ENCODE measurements around the gene CAMTA1.

CAMTA1 gene

DNA sequence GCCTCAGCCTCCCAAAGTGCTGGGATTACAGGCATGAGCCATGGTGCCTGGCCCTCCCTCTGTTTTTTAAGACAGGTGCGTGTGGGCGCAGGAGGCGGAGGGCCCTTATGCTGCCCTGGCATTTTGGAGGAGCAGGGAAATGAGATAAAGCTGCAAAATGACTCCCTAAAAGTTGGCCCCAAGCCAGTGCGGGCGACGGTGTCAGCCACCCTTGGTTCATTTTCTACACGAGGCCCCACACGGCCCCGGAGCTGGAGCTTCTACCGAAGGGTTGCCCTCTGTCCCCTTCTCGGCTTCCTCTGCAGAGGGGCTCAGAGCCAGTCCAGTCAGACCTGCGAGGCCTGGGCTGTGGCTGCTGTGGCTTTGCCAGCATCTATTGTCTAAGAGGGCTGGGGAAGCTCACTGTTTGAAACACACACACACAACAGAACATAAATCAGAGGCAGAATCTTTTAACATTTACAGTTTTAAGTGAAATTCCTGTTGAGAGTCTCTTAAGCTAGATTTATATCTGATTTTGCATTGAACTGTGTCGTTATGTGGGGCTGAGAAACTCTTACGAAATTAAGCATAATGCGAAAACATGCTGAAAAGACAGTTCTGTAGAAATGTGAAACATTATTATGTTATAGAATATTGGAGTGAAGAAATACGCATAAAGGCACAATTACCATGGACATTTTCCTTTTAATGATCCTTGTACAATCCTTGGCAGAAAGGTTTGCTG lies 255.9 kb downstream of the CAMTA1 start:
- no peak for DNase-seq (ENCODE audit: low spot score)

DNA sequence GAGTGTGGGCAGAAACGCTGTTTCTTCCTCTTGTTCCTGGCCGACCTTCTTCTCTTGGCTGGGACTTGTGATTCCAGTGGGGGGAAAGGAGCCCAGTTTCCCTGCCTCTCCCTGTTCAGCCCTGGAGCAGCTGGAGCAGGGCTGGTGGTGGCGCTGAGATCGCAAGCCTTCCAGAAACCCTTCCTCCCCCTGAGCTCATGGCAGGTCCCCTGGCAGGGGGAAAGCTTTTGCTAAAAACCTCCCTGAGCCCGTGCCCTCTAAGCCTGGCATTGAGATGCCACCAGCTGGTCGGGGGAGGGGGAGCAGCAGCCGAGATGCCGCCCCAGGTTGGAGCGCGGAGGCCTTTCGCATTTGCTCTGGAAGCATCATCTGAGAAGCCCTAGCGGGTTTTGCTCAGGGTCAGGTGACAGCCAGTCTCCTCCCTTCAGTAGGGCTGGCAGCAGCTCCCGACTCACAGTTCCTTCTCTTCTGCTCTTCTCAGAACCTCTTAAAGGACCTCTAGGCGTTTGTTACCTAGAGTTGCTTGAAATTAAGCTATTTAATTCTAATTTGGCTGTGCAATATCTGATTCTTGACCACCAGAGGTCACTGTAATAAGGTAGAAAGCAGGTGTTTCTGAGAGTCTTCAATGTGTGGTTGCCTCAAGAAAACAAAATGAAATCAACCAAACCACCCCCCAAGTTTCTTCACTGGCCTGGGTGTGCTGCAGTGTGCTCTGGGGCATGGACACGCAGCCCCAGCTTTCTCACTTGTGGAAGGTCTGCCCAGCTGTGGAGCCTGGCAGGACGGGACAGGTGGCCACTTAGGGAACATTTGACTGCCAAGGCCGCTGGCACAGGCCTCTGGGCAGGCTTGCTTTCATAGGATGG lies 257.3 kb downstream of the CAMTA1 start:
- peak; percentile 20 for DNase-seq (ENCODE audit: low spot score)

DNA sequence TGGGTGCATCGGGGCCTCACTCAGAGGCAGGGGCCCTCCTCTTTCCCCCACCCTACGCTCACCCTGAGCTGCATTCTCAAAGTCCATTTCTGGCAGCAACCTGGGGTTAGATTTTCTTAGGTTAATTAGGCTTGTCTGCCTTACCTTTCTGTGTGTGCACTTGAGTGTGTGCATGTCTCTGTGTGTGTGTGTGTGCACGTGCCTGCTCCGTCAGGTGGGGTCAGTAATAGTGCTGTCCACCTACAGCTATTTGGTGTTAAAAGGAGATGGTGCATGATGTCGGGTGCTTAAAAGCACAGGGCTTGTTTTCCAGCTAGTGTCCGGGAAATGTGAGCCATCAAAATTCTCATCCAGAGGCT lies 257.9 kb downstream of the CAMTA1 start:
- no peak for DNase-seq (ENCODE audit: low spot score)

DNA sequence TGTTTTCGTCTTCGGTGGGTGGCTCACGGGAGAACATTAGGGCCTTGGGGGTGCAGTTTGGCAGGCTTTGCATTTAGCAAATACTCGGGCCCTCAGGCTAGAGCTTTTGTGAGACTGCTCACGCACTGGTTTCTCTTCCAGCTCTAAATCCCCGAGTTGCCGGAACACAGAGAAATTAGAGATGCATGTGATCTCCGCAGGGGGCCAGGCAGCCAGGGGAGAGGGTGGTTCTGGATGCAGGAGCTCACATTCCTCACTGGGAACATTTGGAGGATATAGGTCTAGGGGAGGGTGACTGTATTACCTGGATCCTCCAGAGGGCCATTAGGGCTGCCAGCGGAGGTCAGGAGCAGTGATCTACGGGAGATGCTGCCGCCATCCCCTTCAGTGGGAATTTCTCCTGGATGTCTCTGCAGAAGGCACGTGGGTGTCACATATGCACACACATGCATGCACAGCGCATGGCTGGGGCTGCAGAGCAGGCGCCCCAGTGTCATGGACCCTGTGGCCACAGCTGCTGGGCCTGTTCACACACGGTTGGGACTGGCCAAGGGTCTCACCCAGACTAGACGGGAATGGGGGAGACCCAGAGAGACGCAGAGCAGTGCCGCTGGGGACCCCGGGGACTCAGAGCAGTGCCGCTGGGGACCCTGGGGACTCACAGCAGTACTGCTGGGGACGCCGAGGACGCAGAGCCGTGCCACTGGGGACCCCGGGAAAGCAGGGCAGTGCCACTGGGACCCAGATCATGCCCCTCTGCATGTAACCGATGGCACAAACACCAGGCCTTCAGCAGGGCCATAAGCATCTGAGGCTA lies 258.7 kb downstream of the CAMTA1 start:
- DNase-seq (ENCODE audit: low spot score), result no peak

DNA sequence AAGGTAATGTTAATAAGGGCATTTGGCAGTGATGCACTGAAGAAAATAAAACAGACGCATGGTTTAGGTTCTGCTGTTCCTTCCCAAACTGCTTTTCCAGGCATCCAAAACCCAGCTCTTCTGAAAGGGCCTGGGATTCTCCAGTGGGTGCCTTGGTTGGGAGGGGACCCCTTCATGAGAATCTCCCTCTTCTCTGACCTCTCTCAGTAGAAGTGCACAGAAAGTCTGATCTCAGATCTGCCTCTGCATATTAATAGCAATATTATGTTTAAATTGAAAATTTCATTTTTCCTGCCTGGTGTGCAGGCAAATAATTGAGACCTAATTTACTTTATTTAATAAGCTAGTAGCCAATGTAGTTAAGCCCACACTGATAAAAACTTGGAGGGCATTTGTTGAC lies 260.6 kb downstream of the CAMTA1 start:
- no peak for DNase-seq (ENCODE audit: low spot score)

DNA sequence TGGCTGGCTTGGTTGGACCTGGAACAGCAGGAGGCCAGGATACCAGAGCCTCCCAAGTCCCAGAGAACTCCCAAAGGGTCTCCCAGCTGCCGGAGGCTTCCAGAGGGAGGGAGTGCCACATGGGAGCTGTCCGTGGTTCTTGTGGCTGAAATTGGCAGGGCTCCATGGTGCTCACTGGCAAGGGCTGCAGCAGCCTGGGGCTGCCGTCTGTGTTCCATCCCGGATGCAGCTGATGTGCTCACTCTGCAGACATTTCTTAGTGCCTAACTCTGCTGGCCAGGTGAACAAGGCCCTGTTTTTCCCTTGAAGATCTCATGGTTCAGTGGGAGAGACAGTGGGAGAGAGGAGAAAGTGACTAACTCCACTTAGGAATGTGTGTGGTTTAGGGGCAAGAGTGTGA lies 261.1 kb downstream of the CAMTA1 start:
- DNase-seq (ENCODE audit: low spot score), result peak; percentile 49

DNA sequence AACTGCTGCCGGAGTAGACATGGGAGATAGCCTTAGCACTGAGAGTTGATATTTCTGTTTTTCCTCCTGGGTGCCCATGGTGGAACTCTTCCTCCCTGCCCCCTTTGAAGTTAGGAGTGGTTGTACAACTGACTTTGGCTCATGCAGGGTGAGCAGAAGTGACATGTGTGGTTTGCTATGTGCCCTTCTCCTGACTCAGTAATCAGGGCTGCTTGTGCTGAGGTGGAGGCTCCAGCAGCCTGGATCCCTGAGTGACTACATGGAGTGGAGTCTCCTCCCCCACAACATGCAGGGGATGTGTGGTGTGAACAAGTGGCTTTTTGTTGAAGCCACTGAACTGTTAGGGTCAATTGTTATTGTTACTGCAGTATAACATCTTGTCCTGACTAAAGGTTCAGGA lies 261.6 kb downstream of the CAMTA1 start:
- no peak for DNase-seq (ENCODE audit: low spot score)

DNA sequence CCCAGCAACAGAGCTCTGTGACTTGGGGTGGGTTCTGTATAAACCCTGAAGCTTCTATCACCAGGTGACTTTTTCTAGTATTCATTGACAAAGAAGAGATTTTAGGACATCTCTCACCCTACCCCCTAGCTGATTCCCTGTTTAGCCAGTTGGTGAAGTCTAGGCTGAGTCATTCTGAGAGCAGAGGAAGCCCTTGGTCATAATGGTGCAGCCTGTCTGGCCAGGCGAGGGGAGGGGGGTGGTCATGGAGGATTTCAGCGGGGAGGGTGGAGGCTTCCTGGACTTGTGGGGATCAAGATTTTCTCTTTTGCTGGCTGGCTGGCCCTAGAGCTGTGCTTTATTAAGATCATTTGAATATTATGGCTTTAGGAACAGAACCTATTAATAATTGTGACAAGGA lies 262.6 kb downstream of the CAMTA1 start:
- DNase-seq (ENCODE audit: low spot score), result no peak

DNA sequence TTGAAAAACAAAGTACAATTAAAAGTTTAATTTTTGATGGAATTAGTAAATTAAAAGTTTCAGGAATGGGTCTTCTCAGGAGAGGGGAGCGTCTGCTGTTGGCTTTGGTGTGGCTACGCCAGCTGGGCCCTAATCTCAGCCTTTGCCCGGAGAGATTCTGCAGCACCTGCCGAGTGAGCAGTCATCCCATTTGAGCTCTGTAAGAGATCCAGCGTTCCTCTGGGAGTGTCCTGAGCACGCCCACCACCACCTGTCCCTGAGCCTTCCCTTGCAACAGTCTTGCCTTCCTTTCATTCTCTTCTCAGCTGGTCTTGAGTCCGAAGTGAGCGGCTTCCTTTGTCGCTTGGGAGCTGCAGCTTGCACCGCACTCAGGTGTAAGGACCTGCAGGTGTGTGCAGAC lies 263.1 kb downstream of the CAMTA1 start:
- DNase-seq (ENCODE audit: low spot score), result no peak

DNA sequence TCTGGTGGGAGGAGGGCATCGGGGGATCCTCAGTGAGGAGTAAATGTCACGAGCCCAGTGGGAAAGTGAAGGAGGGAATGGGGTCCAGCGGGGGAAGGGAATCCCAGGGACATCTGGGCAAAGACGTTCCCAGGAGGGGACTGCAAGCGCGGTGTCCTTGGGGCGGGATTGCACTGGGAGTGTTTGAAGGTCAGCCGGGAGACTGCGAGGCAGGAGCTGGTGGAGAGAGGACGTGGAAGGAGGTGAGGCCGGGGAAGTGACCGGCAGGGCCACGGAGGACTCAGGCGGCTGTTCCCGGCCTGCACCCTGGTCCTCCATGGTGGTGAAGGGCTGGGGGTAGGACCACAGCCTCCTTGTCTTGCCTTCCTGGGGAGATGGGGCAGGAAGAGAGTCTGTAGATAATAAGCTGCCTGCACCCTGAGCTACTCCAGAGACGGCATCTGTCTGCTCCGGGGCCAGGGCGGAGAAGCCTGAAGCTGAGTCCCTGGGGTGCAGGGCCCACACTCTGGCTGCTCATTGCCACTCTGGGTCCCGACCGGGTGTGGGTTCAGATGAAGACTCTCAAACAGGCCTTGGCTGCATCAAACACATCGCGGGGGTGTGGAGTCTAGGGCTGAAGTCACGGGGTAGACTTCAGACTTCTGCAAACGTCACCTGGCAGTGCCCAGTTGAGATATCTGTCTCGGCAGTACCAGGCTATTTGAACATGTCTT lies 264.8 kb downstream of the CAMTA1 start:
- DNase-seq (ENCODE audit: low spot score), result no peak

DNA sequence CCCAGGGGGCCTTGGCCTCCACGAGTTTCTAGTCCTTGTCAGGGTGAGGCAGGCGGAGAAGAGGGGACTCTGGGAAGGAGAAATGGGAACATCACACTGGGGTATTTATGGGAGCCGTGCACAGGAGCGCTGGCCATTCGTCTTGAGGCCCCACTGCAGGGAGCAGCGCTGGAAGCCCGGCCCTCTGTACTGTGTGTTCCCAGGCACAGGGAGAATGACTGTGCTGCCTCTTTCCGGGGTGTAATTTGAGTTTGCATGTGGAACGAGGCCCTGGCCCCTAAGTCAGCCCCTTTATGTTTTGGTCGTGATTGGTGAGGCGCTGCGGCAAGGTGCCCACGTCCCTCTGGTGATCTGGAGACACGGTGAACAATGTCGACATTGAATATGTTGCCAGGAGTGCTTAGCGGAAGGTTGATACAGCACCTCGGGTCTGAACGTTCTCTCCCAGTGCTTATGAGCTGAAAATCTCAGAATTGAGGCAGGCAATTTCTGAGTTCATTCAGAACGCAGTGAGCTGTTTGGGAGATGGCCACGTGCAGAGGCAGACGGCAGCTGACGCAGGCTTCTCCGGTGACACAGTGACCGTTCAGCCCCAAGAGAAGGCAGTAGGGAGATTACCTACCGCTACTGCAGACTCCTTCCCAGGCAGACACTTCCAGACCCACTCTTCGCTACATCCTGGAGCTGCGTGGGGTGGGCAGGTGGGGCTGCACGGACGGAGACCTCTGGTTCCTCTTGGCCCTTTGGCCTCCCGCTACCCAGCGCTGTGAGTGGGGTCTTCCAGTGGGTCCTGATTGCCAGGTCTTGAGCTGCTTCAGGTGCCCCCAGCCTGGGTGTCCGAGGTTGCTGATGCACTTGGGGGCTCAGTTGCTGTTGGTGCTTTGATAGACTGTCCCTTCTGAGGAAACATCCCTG lies 265.8 kb downstream of the CAMTA1 start:
- DNase-seq (ENCODE audit: low spot score), result no peak

DNA sequence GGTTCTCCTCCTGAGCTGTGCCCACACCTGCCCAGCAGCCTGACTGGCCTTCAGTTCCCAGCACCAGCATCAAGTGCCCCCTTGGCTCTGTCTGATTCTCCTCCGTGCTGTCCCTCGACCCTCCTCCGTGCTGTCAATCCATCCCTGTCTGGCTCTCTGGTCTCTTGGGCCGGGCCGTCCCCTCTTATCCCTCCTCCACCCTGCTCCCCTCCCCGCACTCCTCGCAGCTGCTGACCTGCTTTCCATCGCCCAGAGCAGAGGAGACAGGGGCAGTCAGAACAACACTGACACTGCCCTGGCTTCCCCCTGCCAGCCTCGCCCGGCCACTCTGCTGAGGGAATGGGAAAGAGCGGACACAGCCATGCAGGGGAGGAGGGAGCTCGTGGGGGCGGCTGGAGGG lies 267.4 kb downstream of the CAMTA1 start:
- DNase-seq (ENCODE audit: low spot score), result no peak

DNA sequence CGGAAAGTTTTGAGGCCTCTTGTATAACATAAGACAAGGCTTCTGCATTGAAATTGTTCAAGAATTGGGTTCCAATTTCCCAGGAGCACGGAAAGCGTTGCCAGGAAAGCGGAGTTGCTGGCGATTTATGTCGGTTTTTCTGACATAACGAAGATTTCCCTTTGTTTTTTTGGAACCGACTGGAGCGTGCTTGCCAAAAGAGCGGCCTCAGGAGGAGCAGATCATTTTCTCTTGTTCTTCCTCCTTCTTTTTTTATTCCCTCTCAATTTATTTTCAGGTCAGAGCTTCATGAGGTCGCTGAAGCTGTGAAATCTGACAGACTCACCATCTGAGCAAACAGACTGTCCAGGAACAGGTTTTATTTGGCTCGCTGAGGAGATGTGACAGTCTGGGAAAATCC lies 275.5 kb downstream of the CAMTA1 start:
- no peak for DNase-seq (ENCODE audit: low spot score)

DNA sequence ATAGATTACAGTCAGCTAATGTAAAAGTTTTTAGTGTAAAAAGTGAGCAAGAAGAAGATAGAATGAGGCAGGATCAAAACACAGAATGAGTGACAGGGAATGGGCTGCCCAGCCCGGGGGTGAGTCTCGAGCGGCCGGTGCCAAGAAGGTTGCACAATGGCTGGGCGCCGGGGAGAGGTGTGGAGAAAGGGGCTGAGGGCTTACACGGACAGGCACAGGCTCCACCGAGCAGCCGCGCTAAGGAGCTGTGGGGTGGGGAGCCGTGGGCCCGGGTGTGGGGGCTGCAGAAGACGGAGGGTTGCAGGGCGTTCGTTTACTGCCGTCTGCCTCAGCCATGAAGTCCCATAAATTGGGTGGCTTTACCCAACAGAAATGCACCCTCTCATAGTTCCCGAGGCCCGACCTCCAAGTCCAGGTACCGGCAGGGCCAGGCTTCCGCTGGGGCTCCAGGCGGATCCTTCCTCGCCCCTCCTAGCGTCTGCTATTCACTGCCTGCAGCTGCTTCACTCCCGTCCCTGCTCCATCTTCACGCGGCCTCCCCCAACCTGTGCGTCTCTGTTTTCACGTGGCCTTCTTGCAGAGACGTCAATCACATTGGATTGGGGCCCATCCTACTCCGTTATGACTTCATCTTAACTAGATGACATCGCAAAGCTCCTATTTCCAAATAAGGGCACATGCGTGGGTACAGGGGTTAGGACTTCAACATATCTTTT lies 277.2 kb downstream of the CAMTA1 start:
- no peak for DNase-seq (ENCODE audit: low spot score)

DNA sequence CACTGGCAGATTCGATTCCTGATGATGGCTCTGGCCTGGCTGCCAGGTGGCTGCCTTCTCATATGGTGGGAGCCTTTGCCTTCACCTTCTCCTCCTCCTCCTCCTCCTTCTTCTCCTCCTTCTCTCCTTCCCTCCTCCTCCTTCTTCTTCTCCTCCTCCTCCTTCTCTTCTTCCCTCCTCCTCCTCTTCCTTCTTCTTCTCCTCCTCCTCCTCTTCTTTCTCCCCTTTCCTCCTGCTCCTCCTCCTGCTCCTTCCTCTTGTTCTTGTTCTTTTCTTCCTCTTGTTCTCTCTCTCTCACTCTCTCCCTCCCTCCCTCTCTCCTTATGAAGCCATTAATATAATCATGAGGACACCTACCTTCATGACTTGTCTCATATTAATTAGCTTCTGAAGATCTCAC lies 278.7 kb downstream of the CAMTA1 start:
- no peak for DNase-seq (ENCODE audit: low spot score)

DNA sequence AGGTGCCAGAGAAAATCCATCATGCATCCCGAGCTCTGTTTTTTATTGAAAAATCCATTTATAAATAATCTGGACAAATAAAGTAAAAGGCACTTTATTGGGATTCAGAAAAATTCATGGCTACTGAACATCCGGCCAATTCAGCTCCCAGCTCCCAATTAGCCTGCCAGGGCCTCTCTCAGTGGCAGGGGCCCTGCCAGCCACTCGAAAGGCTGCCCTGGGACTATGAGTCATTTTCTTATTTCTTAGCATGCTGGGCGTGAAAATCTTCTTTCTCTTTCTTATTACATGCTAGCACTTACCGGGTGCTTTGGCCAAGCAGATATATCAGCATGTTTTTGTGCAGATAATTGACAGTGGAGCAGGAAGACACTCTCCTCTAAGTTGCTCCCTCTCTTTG lies 283.3 kb downstream of the CAMTA1 start:
- DNase-seq (ENCODE audit: low spot score), result no peak

DNA sequence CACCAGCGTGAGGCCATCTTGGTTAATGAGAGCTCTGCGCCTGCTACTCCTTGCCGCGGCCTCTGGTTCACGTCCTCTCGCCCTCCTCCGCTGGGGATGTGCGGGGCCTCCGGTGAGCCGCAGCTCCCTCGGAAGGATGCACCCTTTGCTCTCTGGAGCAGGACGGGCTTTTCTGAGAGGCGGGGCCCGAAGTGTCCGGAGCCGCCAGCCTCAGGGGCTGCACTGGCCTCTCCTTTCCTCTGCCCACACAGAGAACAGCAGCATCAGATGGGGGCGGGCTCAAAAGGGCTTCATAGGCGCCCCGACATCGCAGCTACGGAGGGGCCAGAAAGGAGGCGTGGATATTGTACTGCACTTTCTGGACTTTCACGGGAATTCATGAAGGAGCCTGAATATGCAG lies 284.7 kb downstream of the CAMTA1 start:
- DNase-seq (ENCODE audit: low spot score), result no peak

DNA sequence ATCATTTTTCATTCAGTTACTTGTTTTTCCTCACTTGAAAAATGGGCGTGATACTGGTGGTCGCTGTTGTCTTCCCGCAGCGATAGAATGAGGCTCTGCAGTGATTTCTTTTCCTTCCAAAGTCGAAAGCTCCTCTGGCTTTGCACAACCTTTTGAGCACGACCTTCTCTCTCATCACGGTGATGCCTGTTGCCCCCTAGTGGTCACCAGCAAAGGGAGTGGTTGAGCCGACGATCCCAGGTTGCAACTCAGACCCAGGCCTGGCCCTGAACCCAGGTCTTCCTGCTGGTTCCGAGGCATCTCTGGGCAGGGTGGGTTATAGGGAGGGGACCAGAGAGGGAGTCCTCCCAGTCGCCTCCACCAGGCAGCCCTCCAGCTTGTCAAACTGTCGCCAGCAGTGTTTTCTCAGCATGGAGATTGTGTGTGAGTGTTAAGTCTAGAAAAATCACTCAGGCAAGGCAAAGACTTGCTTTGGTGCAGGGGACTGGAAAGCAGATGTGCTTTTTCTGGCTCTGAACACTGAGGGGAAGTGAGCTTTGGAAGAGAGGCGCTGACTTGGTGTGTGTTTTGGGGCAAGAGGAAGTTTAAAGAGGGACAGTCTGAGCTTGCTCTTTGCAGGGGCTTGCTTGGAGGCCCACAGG lies 285.3 kb downstream of the CAMTA1 start:
- peak; percentile 65 for DNase-seq (ENCODE audit: low spot score)

DNA sequence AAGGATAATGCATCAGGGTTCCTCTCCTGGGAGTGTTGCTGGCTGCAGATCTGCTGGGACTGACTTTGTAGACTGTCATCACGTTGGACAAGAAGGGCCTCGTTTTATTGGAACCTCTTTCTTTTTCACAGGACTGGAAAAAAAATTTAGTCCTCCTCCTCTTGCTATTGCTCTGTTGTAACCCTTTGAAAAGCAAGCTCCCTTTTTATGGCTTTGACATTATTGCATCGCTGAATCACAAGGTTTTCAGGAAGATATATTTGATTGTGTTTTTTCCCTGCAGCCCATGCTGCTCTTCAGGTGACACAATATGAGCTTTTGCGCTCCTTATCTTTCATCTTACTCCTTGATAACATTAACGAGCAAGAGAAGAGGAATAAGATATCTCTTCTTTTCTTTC lies 290.9 kb downstream of the CAMTA1 start:
- DNase-seq (ENCODE audit: low spot score), result no peak

DNA sequence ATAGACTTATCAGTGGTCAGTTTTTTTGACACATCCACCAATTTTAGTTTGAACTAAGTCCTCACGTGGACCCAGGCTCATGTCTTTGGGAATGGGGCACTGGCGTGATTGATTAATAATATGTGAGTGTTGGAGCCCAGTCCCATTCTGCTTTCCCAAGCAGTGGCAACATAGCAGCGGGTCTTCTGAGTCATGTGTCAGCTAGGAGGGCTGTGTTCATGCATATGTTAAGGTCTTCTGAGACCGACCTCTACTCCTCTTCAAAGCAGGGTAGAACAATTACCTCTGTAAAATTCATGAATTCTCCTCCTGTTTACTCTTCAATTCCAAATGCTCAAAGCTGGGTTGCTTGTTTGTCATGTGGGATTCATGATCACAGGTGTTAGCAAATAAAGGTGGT lies 291.3 kb downstream of the CAMTA1 start:
- DNase-seq (ENCODE audit: low spot score), result no peak

All from RKO (cell line).